ENCODE results near the gene CCDC154.

CCDC154 gene

GRCh38 chr16:1395444-1396031 lies 48.8 kb downstream of the CCDC154 start:
- no peaks in the 10 kb centered on the region for H3K27me3 ChIP-seq
- no peak overlapping the region for H3K27ac ChIP-seq
- no peak for TF ChIP-seq CTCF (IDR thresholded peaks at IDR 0.05)
- no peaks in the 10 kb centered on the region for H3K9me3 ChIP-seq
- H3K36me3 ChIP-seq, result peaks cover 99% of the 10 kb centered on the region
- H3K4me1 ChIP-seq (ENCODE audit: control insufficient read depth in 1 of 2, insufficient read depth in 1 of 2, low read depth in 1 of 2, low read length in 1 of 2), result no peaks in the 10 kb centered on the region
- H3K4me3 ChIP-seq (ENCODE audit: low read depth in 1 of 2, low read length in 1 of 2), result no peak overlapping the region

GRCh38 chr16:1394367-1394951 lies 49.9 kb downstream of the CCDC154 start:
- no peaks in the 10 kb centered on the region for H3K4me1 ChIP-seq (ENCODE audit: control insufficient read depth in 1 of 2, insufficient read depth in 1 of 2, low read depth in 1 of 2, low read length in 1 of 2)
- no peak for TF ChIP-seq CTCF (IDR thresholded peaks at IDR 0.05)
- H3K4me3 ChIP-seq (ENCODE audit: low read depth in 1 of 2, low read length in 1 of 2), result no peak overlapping the region
- no peak overlapping the region for H3K27ac ChIP-seq
- H3K27me3 ChIP-seq, result no peaks in the 10 kb centered on the region
- H3K9me3 ChIP-seq, result no peaks in the 10 kb centered on the region
- peaks cover 99% of the 10 kb centered on the region for H3K36me3 ChIP-seq

- no peaks in the 10 kb centered on the region for H3K27me3 ChIP-seq
- H3K9me3 ChIP-seq, result no peaks in the 10 kb centered on the region
- no peak overlapping the region for H3K27ac ChIP-seq
- peaks cover 99% of the 10 kb centered on the region for H3K36me3 ChIP-seq
- no peaks in the 10 kb centered on the region for H3K4me1 ChIP-seq (ENCODE audit: control insufficient read depth in 1 of 2, insufficient read depth in 1 of 2, low read depth in 1 of 2, low read length in 1 of 2)
- TF ChIP-seq CTCF (IDR thresholded peaks at IDR 0.05), result no peak
- no peak overlapping the region for H3K4me3 ChIP-seq (ENCODE audit: low read depth in 1 of 2, low read length in 1 of 2)
These were observed 50.7 kb downstream of the CCDC154 start for GRCh38 chr16:1393613-1394176.

- Histone ChIP-seq H3K9me3 (no peaks in the 10 kb centered on the region), H3K4me3 (ENCODE audit: low read depth in 1 of 2, low read length in 1 of 2) (no peak overlapping the region), H3K27ac (no peak overlapping the region), H3K36me3 (peaks cover 99% of the 10 kb centered on the region), H3K27me3 (no peaks in the 10 kb centered on the region), H3K4me1 (ENCODE audit: control insufficient read depth in 1 of 2, insufficient read depth in 1 of 2, low read depth in 1 of 2, low read length in 1 of 2) (no peaks in the 10 kb centered on the region)
- no peak for TF ChIP-seq CTCF (IDR thresholded peaks at IDR 0.05)
These were observed 51.5 kb downstream of the CCDC154 start for GRCh38 chr16:1392826-1393225.

- H3K4me3 ChIP-seq (ENCODE audit: low read depth in 1 of 2, low read length in 1 of 2), result no peak overlapping the region
- peaks cover 100% of the 10 kb centered on the region for H3K36me3 ChIP-seq
- no peak overlapping the region for H3K27ac ChIP-seq
- H3K27me3 ChIP-seq, result no peaks in the 10 kb centered on the region
- no peaks in the 10 kb centered on the region for H3K4me1 ChIP-seq (ENCODE audit: control insufficient read depth in 1 of 2, insufficient read depth in 1 of 2, low read depth in 1 of 2, low read length in 1 of 2)
- no peaks in the 10 kb centered on the region for H3K9me3 ChIP-seq
- no peak for TF ChIP-seq CTCF (IDR thresholded peaks at IDR 0.05)
These were observed 54.0 kb downstream of the CCDC154 start for GRCh38 chr16:1390239-1390779.

Data from neutrophil (primary cell).